ENCODE data around the gene BMP7.

DNA sequence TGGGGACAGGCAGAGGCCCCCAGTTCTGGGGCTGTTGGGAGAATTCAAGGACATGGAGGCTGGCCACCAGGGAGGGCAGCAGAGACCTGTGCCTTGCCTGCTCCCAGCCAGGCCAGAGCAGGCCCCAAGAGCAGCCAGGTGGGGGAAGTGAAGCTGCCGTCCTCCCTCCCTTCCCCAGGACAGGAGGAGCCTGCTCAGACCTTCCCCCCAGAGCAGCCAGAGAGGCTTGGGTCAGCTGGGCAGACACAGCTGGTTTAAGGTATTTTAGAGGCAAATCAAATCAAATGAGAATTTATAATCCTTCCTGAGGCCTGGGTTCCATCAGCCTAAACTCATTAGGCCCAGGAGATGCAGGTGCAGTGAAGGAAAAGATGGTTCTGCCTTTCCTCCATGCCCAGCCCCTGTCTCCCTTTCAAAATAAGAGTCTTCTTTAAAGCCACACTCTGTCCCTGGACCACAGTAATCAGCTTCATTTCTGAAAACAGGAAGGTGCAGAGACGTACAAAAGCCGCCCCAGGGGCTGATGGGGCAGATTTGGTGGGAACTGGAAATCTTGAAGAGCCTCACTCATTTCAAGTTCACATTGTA, 21.7 kb downstream of the BMP7 start:
- no peak for TF ChIP-seq POLR2A (IDR thresholded peaks at IDR 0.05)
- TF ChIP-seq CTCF (IDR thresholded peaks at IDR 0.05) = no peak

Data from adrenal gland (tissue), 5 donors.